HL-60 (cell line): ENCODE results near the gene TIMD4.

Experiments used
- DNase-seq, 2 experiments: peaks; one replicate each; pipeline ENCODE4 v3.0.0-alpha.2; 2010 to 2020; ENCODE audit warnings: low read depth in 1 of 2, low spot score in 1 of 2
- H3K27ac ChIP-seq: fragments of 250-450 bp; sonication (Bioruptor Pico); replicated peaks from 2 replicates; pipeline ENCODE4 v1.5.1; 2020; ENCODE audit warnings: mild to moderate bottlenecking, moderate library complexity
- H3K27me3 ChIP-seq: fragments of 250-450 bp; sonication (Bioruptor Pico); 2 replicates; pipeline ENCODE4 v1.5.1; 2021; ENCODE audit warnings: mild to moderate bottlenecking, moderate library complexity; ENCODE audit not compliant: insufficient read depth, poor library complexity, severe bottlenecking
- H3K4me3 ChIP-seq: replicated peaks from 2 replicates; pipeline ENCODE4 v1.5.1; 2011; ENCODE audit warnings: mild to moderate bottlenecking, control low read depth, low read length; ENCODE audit not compliant: insufficient read depth
- GABPA ChIP-seq: IDR thresholded peaks from 2 replicates; pipeline ENCODE4 v1.6.1; 2012; ENCODE audit warnings: low read depth
- POLR2AphosphoS5 ChIP-seq: IDR thresholded peaks from 2 replicates; pipeline ENCODE4 v1.6.1; 2012; ENCODE audit warnings: low read depth
- REST ChIP-seq: IDR thresholded peaks from 2 replicates; pipeline ENCODE4 v1.6.1; 2012; ENCODE audit warnings: low read depth; ENCODE audit not compliant: insufficient replicate concordance
- SPI1 ChIP-seq: IDR thresholded peaks from 2 replicates; pipeline ENCODE4 v1.6.1; 2012; ENCODE audit warnings: low read depth, mild to moderate bottlenecking, borderline replicate concordance
- TF ChIP-seq, protein P1 (sequence below): IDR thresholded peaks from one replicate; pipeline ENCODE4 v1.5.1; 2011; ENCODE audit warnings: low read length, control low read depth, inconsistent platforms; ENCODE audit not compliant: insufficient read depth

The TIMD4 gene

GRCh38 chr5:156896546-156896945 lies 66.5 kb downstream of the TIMD4 start:
- no peak for DNase-seq

GRCh38 chr5:156893517-156893916 lies 69.5 kb downstream of the TIMD4 start:
- TF ChIP-seq POLR2AphosphoS5 = no peak
- DNase-seq = no peak
- no peak overlapping the region for H3K27ac ChIP-seq

More at GRCh38 chr5:156896546-156896945, 66.5 kb downstream of the TIMD4 start:
- no peak overlapping the region for H3K4me3 ChIP-seq
- TF ChIP-seq, protein P1, sequence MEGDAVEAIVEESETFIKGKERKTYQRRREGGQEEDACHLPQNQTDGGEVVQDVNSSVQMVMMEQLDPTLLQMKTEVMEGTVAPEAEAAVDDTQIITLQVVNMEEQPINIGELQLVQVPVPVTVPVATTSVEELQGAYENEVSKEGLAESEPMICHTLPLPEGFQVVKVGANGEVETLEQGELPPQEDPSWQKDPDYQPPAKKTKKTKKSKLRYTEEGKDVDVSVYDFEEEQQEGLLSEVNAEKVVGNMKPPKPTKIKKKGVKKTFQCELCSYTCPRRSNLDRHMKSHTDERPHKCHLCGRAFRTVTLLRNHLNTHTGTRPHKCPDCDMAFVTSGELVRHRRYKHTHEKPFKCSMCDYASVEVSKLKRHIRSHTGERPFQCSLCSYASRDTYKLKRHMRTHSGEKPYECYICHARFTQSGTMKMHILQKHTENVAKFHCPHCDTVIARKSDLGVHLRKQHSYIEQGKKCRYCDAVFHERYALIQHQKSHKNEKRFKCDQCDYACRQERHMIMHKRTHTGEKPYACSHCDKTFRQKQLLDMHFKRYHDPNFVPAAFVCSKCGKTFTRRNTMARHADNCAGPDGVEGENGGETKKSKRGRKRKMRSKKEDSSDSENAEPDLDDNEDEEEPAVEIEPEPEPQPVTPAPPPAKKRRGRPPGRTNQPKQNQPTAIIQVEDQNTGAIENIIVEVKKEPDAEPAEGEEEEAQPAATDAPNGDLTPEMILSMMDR = no peak
- TF ChIP-seq REST (no peak), POLR2AphosphoS5 (no peak), SPI1 (no peak), GABPA (no peak)
- H3K27ac ChIP-seq = no peak overlapping the region
- no peaks in the 10 kb centered on the region for H3K27me3 ChIP-seq

DNA sequence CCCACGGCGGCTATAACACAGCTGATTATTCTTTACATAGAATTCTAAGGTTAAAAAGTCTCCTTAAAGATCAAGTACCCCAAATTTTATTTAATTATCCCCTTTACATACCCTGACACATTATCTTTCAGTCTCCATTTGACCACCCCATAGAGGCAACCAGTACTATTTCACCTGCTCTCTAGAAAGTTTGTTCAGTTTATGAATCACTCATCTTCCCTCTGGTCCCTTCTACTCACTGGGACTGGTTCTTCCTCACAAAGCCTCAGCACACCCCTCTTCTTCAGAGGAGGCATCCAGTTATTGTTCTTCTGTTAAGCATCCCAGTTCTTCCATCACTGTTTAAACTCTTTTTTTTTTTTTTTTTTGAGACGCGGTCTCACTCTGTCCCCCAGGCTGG lies 70.2 kb downstream of the TIMD4 start:
- DNase-seq = no peak
- Histone ChIP-seq H3K4me3 (no peak overlapping the region), H3K27me3 (no peaks in the 10 kb centered on the region), H3K27ac (no peak overlapping the region)
- no peak for TF ChIP-seq SPI1
- TF ChIP-seq, protein P1 = no peak
- TF ChIP-seq POLR2AphosphoS5 = no peak
- TF ChIP-seq REST = no peak
- no peak for TF ChIP-seq GABPA

More at GRCh38 chr5:156893517-156893916, 69.5 kb downstream of the TIMD4 start:
- Histone ChIP-seq H3K4me3 (no peak overlapping the region), H3K27me3 (no peaks in the 10 kb centered on the region)

DNA sequence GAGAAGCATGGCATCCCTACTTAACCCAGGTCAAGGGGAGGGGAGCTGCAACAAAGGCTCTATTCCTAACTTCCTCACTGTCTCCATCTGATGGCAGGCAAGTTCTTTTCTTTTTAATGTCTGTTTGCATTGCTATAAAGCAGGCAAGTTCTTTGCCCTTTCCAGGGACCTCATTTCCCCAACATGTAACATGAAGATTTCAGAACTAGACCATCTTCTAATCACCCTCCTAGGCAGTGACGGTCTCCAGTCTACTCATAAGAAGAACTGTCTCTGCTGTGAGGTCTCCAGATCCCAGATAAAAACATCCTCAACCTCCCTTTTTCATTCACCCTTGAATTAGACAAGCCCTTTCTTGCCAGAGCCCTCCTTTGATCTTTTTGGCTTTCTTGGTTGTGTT lies 70.8 kb downstream of the TIMD4 start:
- no peak for DNase-seq
- Histone ChIP-seq H3K27ac (no peak overlapping the region), H3K4me3 (no peak overlapping the region)

More for the DNA sequence above, 70.8 kb downstream of the TIMD4 start:
- H3K27me3 ChIP-seq = no peaks in the 10 kb centered on the region
- TF ChIP-seq REST (no peak), SPI1 (no peak), POLR2AphosphoS5 (no peak), GABPA (no peak)
- TF ChIP-seq, protein P1 = no peak
